ENCODE results near the gene NOTCH2. TPM values are rescaled to one million over a fixed set of nuclear protein-coding genes. Genes with fewer than 3 reads are reported as not detected.
A peak's percentile ranks its signal among the peaks of the same experiment; 100 is the strongest.
"Not testable (repeated sequence)": the region's sequence is repeated elsewhere in the genome, so short reads cannot be mapped to it uniquely, and the experiment has no call there.

The NOTCH2 gene
- total and polyA plus RNA-seq, 8 donors, result 69.1 to 129 (median 82.2) TPM

- H3K27me3 ChIP-seq; H3K27ac ChIP-seq; ATAC-seq; H3K4me3 ChIP-seq; H3K36me3 ChIP-seq; intact Hi-C loops (cut with DNase I); H3K4me1 ChIP-seq; H3K9me3 ChIP-seq: not testable (repeated sequence)
- DNase-seq, result peak in 2 of 4 donors; percentile 29 to 46
These were observed 32.1 kb upstream of the NOTCH2 start for GRCh38 chr1:120101593-120101992.

DNA sequence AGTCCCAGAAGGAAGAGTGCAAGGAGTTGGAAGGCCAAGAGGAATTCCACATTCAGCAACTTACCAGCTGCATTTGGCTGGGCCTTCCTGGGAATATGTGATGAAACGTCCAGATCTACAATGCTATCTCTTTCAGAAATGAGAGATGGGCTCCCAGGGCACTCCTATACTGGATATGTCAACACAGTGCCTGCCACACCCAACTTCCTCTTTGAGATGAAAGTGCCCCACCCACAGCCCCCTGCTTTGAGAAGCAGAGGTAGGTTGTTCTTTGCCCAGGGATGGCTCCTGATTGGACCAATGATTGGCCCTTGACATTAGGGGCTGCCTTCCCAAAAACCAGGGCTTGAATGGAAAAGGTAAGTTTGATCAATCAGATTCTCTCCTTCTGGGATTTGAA, 31.1 kb upstream of the NOTCH2 start:
- H3K36me3 ChIP-seq; DNase-seq; intact Hi-C loops (cut with DNase I); H3K9me3 ChIP-seq; H3K27ac ChIP-seq; H3K4me3 ChIP-seq; H3K4me1 ChIP-seq; H3K27me3 ChIP-seq: not testable (repeated sequence)
- peak; percentile 27 for ATAC-seq

DNA sequence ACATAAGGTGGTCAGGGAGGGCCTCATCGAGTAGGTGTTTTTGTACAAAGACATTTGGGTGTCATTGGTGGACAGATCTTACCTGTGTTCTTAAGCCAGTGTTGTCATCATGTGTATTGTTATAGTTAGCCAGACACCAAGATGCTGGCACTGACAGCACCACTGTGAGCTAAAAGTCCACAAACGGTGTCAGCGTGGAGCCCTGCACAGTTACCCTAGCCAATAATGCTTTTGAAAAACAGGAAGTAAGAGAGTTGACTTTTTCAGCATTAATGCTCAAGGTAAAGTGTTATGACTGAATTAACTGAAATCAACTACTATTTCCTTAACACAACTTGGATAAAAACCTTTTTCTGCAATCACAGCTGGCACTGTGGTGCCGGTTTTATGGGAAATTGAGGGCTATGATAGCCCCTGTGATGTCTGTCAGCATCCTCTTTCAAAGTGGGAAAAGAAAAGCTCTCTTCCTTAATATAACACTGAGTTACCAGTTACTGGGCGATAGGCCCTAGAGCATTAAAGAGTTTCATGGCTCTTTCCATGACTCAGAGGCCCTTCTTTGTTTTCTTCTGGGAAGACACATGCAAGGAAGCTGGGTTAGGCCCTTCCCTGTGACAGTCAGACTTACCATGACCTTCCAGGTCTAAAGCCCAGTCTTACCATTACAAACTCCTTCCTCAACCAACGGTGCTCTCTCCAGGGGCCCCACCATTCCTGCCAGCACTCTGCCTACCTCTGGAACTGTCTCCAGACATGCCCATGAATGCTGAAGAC, 29.7 kb upstream of the NOTCH2 start:
- H3K4me1 ChIP-seq; H3K9me3 ChIP-seq; ATAC-seq; H3K27me3 ChIP-seq; intact Hi-C loops (cut with DNase I); DNase-seq; H3K27ac ChIP-seq; H3K36me3 ChIP-seq; H3K4me3 ChIP-seq: not testable (repeated sequence)

GRCh38 chr1:120096981-120097545, 27.6 kb upstream of the NOTCH2 start:
- peak; percentile 12 for ATAC-seq
- H3K9me3 ChIP-seq; H3K27me3 ChIP-seq; H3K4me1 ChIP-seq; H3K27ac ChIP-seq; H3K36me3 ChIP-seq; DNase-seq; intact Hi-C loops (cut with DNase I); H3K4me3 ChIP-seq: not testable (repeated sequence)

DNA sequence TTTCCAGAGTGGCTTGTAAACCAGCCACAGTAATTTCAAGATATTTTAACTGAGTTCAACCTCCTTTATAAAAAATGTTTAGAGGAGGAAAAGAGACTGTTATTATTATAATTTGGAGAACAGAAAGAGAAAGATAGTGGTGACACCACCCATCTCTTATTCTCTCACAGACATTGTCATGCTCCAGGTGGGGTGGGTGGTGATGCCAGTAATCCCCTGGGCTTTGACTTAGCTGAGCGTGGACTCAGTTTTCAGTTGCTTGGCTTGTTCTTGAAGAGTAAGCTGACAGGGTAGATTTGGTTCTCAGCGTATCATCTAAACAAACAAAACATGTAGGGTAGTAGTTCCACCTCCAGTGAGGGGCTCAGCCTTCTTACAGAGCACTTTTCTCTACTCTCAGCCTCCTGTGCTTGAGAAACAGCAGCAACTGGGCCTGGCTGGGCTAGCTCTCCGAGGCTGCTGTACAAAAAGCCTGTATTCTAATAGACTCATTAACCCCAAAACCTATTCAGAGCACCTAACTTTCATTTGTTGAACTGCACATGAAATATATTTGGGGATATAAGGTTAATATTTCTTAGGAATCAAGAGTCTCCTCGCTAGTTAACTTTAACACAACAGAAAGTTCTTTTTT, 24.2 kb upstream of the NOTCH2 start:
- H3K4me3 ChIP-seq; intact Hi-C loops (cut with DNase I); H3K9me3 ChIP-seq; H3K36me3 ChIP-seq; H3K27ac ChIP-seq; ATAC-seq; H3K27me3 ChIP-seq; DNase-seq; H3K4me1 ChIP-seq: not testable (repeated sequence)

- H3K27me3 ChIP-seq; H3K4me3 ChIP-seq; H3K9me3 ChIP-seq; H3K27ac ChIP-seq; H3K4me1 ChIP-seq; intact Hi-C loops (cut with DNase I); H3K36me3 ChIP-seq; DNase-seq: not testable (repeated sequence)
- ATAC-seq, result peak; percentile 44
These were observed 23.1 kb upstream of the NOTCH2 start for GRCh38 chr1:120092232-120093218.

DNA sequence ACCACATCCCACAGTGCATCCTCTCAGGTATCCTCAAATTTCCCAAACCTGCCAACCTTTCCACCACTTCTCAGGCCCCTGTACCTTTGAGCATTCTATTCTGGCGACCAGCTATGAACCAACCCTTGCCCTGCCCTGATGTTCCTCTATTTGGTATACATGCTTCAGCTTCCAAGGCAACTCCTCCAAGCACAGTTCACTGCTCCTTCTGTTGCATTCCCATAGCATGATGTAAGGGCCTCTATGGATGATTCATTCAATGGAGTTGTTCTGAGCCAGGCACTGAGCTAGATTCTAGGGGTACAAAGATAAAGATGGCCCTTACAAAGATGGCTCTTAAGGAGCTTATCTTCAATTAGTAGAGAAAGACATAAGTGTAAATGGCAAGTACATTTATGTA, 21.4 kb upstream of the NOTCH2 start:
- peak; percentile 95 for ATAC-seq
- H3K4me1 ChIP-seq; DNase-seq; intact Hi-C loops (cut with DNase I); H3K9me3 ChIP-seq; H3K4me3 ChIP-seq; H3K27ac ChIP-seq; H3K27me3 ChIP-seq; H3K36me3 ChIP-seq: not testable (repeated sequence)

DNA sequence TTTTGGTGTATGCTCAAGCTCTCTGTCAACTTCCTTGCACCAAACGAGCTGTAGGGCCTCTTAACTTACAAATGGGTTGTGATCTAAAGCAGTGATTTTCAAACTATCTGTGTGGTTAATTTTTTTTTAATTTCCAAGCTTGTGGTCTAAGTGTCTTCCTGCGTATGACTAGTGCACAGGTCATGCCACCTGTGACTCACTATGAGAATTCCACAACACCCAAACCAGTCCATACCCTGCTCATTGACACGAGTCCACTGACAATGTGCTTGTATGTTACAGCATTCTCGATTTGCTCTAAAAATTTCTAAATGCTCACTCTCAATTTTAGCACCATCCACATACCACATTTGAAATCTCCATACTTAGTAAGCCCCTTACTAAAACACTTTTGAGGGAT, 18.5 kb upstream of the NOTCH2 start:
- DNase-seq; H3K4me1 ChIP-seq; ATAC-seq; H3K9me3 ChIP-seq; intact Hi-C loops (cut with DNase I); H3K36me3 ChIP-seq; H3K27me3 ChIP-seq; H3K27ac ChIP-seq; H3K4me3 ChIP-seq: not testable (repeated sequence)

GRCh38 chr1:120069920-120070214, 405 bp upstream of the NOTCH2 start:
- H3K27ac ChIP-seq; intact Hi-C loops (cut with DNase I); ATAC-seq; H3K27me3 ChIP-seq; H3K4me3 ChIP-seq; H3K9me3 ChIP-seq; H3K4me1 ChIP-seq; DNase-seq; H3K36me3 ChIP-seq: not testable (repeated sequence)

- H3K4me1 ChIP-seq; H3K9me3 ChIP-seq; H3K27me3 ChIP-seq; intact Hi-C loops (cut with DNase I); ATAC-seq; H3K36me3 ChIP-seq: not testable (repeated sequence)
- peak in 2 of 4 donors; percentile 30 to 34 for DNase-seq
- Histone ChIP-seq H3K27ac (peak overlapping the region; percentile 82 to 83), H3K4me3 (peak overlapping the region; percentile 49 to 61)
These were observed 787 bp downstream of the NOTCH2 start for GRCh38 chr1:120068683-120069066.

- ATAC-seq; H3K9me3 ChIP-seq; intact Hi-C loops (cut with DNase I); DNase-seq; H3K27ac ChIP-seq; H3K27me3 ChIP-seq; H3K4me3 ChIP-seq; H3K4me1 ChIP-seq; H3K36me3 ChIP-seq: not testable (repeated sequence)
These were observed 21.3 kb downstream of the NOTCH2 start for GRCh38 chr1:120048208-120048607.

DNA sequence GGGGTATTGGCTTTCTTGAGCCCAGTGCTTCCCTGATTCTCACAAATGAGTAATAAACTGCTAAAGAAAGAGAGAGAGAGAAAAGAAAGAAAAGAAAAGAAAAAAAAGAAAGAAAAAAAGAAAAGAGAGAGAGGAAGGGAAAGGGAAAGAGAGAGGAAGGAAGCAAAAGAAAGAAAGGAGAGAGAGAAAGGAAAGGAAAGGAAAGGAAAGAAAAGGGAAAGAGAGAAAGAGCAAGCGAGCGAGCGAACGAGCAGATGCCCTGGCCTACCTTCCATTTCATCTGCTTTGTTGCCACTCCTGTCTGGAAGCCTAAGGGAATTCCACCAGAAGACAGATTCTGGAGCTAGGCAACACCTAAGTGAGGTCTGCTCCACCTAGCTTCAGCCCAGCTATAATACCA, 27.7 kb downstream of the NOTCH2 start:
- H3K27ac ChIP-seq; H3K4me3 ChIP-seq; ATAC-seq; H3K27me3 ChIP-seq; DNase-seq; H3K9me3 ChIP-seq; H3K4me1 ChIP-seq; H3K36me3 ChIP-seq; intact Hi-C loops (cut with DNase I): not testable (repeated sequence)

DNA sequence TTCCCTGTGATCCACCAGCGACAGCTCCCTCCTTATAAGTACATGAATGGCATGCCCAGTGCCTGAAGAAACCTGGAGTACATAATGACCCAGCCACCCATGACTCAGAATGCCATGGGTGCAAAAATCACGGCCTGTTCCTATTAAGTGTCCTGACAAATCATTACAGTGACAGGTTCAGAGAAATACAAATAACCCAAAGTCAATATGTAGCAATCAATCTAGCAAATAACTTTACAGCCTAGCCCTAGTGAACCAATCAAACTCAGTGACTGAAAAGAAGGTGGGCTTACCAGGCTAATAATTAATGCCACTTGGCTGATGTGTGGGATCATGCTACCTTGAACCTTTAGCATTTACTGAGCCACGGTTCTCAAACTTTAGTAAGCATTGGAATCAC, 37.2 kb downstream of the NOTCH2 start:
- H3K9me3 ChIP-seq; H3K36me3 ChIP-seq; H3K4me3 ChIP-seq; ATAC-seq; H3K4me1 ChIP-seq; DNase-seq; H3K27me3 ChIP-seq; intact Hi-C loops (cut with DNase I); H3K27ac ChIP-seq: not testable (repeated sequence)

Measured in left lung (tissue), 10 donors.